GM18909 (cell line): Measurements from ENCODE around the gene CCL3.
A peak's percentile ranks its signal among the peaks of the same experiment; 100 is the strongest.
"Not testable (repeated sequence)": the region's sequence is repeated elsewhere in the genome, so short reads cannot be mapped to it uniquely, and the experiment has no call there.

ENCODE experiments used
- ATAC-seq: cut with Tn5 transposase; IDR thresholded peaks from one replicate; pipeline ENCODE4 v1.9.1; 2021; ENCODE audit warnings: mild to moderate bottlenecking; ENCODE audit not compliant: unreplicated experiment, poor library complexity

Gene CCL3

DNA sequence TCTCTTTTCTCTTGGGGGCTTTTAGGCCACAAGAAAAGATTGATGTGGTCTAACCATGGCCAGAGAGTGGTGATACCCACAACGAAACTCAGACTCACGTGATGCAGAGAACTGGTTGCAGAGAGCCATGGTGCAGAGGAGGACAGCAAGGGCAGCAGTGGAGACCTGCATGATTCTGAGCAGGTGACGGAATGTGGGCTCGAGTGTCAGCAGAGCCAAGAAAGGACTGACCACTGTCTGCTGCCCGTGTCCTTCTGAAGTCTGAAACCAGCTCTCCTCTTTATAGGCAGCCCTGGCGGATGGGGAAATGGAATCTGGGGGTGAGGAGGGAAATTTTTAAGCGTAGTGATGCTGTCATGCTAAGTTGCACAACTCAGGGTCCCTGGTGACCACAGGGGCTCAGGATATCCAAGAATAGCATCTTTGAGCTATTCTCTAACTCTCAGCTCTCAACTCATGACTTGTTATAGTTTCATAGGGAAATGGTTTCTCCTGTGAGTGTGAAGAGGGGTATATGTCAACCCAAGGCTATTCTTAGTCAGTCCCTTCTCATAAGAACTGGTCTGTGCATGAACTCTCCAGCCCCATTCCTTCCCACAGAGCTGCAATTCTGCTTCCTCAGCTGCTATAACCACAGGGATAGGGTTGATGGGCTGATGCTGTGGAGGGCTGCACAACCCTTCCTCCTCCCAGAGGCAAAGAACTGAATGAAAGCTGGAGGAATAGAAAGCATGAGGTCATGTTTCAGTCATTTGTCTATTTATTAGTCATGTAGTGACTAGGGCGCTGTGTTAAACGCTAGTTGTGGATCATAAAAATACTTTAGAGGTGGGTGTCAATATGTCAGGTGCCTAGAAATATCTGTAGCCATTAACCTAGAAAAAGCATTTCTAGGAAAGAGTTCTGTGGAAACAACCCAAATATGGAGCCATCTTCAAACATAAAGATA, at the start of gene CCL3:
CCL3 (minus strand) TSS at position 256 of the 949 bp plus-strand sequence; CDS start at position 171, 85 bp downstream.
- peak; percentile 67 for ATAC-seq

GRCh38 chr17:36136439-36136838, 46.5 kb upstream of the CCL3 start:
- ATAC-seq = no peak

DNA sequence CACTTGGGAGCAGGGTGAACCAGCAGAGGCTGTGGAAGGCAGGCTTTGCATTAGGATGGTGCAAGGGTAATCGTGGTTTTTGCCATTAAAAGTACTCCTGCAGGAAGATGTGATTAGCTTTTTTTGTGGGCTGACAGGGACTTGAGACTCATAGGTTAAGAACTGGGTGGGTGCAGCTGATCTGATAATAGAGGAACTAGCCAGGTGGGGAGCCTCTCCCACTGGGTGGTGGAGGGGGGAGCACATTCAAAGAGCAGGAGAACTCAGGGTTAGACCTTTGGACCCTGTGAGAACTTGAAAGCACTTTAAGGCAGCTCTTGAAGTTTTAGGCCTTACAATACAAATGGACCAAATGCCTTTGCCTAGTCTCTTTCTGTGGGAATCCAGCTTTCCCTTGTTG, 46.1 kb upstream of the CCL3 start:
- no peak for ATAC-seq

DNA sequence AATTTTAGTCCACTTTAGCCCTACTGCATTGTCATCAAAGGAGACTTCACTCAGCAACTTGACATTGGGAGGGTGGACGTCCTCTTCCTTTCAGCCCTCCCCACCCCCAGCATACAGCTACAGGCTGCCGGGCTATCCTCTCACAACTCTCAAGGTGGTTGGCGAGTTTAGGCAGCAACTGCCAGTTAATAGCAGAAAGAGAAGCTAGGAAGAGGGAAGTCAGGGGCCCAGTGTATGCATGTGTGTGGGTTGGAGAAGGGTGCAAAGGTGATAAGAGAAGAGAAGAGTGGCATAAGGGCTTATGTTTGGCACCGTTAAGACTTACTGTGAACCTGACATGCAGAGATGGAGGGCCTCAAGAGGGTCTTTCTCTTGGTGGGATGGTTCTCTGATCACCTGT, 45.5 kb upstream of the CCL3 start:
- ATAC-seq = no peak

GRCh38 chr17:36133602-36134236, 43.8 kb upstream of the CCL3 start:
- no peak for ATAC-seq

DNA sequence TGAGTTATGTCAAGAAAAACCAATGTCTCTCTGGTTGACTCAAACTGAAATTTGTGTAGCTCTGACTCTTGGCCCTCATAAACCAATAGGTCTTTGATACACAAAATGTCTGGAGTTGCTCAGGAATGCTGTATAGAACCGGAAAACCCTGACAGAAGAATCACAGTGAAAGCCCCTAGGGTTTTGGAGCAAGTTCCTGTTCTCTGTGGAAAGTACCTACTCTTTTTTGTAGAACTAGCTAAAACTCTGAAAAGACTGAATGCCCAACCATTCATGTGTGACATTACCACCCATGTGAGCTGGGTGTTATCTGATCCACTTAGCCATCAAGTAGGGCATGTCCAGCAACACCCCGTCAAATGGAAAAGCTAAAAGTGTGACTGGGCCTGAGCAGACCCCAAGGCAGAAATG, 42.5 kb upstream of the CCL3 start:
- no peak for ATAC-seq

GRCh38 chr17:36131931-36132330, 42.0 kb upstream of the CCL3 start:
- ATAC-seq = no peak

- no peak for ATAC-seq
Observed at GRCh38 chr17:36131421-36131820, 41.5 kb upstream of the CCL3 start.

GRCh38 chr17:36130346-36130745, 40.4 kb upstream of the CCL3 start:
- no peak for ATAC-seq

DNA sequence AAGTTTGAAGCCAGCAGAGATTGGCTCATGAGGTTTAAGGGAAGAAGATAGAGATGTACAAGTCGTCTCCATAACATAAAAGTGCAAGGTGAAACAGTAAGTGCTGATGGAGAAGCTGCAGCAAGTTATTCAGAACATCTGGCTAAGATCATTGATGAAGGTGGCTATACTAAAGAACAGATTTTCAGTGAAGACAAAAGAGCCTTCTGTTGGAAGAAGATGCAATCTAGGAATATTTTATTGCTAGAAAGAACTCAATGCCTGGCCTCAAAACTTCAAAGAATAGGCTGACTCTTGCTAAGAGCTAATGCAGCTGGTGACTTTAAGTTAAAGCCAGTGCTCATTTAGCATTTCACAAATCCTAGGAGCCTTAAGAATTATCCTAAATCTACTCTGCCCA, 39.7 kb upstream of the CCL3 start:
- no peak for ATAC-seq

- no peak for ATAC-seq
Observed at GRCh38 chr17:36128411-36128978, 38.6 kb upstream of the CCL3 start.

- no peak for ATAC-seq
Observed at GRCh38 chr17:36127911-36128310, 38.0 kb upstream of the CCL3 start.

GRCh38 chr17:36127199-36127893, 37.4 kb upstream of the CCL3 start:
- ATAC-seq = peak; percentile 61

DNA sequence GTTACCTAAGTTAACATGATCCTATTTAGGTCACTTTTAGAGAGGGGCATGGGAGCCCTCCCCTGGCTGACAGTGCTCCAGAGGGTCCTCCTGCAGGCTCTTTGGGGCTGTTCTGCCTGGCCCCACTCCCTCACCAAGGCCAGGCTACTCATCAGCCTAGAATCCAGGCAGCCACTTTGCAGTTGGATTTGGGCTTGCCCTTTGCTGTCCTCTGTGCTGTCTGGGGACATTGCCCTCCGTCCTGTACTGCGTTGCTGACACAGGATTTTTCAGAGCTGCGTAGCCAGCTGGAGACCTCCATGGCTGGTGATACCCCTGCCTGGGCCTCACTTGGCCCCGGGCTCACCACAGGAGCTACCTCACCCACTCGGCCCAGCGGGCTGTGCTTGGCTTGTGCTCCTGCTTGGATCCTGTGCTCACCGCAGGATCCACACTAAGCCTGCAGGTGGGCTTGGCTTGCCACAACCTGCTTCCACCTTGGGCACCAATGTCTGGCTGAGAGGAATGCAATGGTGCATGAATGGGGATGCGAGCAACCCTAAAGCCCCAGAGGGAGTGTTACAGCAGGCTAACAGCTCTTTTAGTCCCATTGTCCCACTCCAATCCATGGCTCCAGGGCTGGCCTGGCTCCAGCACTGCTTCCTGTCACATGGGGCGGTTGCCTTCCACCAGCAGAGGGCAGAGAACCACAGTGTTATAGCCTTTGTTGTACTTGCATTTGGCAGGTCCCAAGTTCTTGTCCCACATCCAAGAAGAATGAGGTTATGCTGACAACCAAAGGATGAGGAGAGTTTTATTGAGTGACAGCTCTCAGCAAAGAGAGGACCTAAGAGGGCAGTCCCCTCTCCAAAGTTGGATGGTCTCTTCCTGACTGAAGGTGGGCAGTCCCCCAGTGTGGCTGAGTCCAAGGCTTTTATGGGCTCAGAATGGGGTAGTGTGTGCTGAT, 35.2 kb upstream of the CCL3 start:
- no peak for ATAC-seq

DNA sequence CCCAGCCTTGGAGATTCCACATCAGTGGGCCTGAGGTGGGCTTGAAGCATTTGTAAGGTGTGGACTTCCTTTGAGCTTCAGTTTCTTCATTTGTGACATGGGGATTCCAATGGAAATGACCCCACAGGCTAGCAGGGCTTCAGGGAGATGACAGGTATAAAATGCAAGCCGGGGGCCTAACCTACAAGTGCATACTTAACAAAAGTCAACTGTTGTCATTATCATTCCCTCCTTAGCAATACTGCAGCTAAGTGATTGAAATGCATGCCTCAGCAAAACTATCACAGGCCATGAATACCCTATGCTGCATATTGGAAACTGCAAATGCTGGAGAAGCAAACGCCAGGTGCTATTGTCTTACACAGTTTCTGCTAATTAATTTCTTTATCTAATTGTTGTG, 33.5 kb upstream of the CCL3 start:
- no peak for ATAC-seq

DNA sequence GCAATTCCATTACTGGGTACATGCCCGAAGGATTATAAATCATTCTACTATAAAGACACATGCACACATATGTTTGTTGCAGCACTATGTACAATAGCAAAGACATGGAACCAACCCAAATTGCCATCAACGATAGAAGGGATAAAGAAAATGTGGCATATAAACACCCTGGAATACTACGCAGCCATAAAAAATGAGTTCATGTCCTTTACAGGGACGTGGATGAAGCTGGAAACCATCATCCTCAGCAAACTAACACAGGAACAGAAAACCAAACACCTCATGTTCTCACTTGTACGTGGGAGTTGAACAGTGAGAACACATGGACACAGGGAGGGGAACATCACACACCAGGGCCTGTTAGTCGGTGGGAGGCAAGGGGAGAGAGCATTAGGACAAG, 31.2 kb upstream of the CCL3 start:
- ATAC-seq = not testable (repeated sequence)

- no peak for ATAC-seq
Observed at GRCh38 chr17:36120221-36120620, 30.3 kb upstream of the CCL3 start.

DNA sequence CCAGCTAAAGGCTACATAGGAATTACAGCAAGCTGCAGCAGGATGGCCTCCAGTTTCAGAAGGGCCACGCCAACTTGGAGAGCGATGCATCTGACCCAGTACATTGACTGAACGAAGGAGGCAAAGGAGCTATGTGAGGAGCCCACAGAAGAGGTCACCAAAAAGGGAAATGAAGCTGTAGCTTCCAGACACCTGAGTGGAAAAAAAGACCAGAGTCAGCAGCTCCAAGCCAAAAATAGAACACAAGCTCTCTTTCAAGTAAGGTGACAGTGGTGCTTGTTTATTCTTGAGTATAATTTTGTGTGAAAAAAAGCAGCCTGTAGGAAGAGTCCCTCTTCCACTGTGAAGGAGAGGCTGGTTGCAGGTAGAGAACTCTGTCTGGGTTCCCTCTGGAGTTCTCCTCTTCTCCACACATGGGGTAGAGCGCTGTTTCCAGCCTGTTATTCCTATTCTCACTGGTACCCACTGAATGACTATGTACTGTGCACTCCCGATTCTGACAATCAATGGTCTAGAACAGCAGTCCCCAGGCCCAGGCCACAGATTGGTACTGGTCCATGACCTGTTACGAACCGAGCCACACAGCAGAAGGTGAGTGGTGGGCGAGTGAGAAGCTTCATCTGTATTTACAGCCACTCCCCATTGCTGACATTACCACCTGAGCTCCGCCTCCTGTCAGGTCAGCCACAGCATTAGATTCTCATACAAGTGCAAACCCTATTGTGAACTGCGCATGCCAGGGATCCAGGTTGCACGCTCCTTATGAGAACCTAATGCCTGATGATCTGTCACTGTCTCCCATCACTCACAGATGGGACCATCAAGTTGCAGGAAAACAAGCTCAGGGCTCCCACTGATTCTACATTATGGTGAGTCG, 28.8 kb upstream of the CCL3 start:
- no peak for ATAC-seq
